Coronary artery (tissue), 2 donors: ENCODE measurements around the gene KDSR.

ENCODE experiments used
- DNase-seq: peaks from one replicate; pipeline ENCODE4 v3.0.0-alpha.2; 2017; ENCODE audit warnings: low spot score
- H3K27ac ChIP-seq, 2 donors: fragments of 200-600 bp; sonication (generic); one replicate each; pipeline ENCODE4 v1.5.1; 2016 to 2019
- H3K4me3 ChIP-seq: fragments of 200-600 bp; sonication (generic); 2 replicates; pipeline ENCODE4 v1.5.1; 2016; ENCODE audit warnings: mild to moderate bottlenecking, moderate library complexity
- TF ChIP-seq, protein P1 (sequence below): fragments of 200-600 bp; sonication (generic); IDR thresholded peaks from one replicate; pipeline ENCODE4 v1.5.1; 2019; ENCODE audit warnings: antibody characterized with exemption

The KDSR gene

DNA sequence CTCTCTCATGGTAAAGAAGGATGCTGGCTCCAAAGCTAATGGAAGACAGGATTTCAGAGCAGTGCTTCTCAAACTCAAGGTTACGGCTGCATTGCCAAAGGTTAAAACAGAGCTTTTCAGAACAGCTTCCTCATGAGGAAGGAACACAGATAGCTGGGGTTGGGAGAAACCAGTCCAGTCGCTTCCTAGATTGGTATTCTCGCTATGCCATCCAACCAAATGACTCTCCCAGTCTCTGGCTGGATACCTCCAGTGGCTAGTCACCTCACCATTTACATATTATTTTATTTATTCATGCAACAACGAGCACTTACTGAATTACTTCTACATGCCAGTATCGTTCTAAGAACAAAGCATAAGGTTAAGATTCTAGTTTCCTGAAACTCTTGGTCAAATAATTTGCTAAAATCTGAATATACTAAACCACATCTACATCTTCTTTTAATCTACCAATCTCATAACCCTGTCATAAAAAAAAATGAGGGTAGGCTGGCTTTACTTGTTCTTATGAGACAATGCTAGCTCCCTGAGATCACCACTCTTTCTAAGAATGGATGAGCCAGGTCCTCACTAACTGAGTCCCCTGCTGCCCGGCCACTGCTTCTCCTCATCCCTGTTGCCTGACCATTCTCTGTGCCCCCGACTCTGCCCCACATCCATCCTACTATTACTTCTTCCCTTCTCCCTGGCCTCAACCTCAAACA is 20.4 kb downstream of the KDSR start:
- TF ChIP-seq, protein P1, sequence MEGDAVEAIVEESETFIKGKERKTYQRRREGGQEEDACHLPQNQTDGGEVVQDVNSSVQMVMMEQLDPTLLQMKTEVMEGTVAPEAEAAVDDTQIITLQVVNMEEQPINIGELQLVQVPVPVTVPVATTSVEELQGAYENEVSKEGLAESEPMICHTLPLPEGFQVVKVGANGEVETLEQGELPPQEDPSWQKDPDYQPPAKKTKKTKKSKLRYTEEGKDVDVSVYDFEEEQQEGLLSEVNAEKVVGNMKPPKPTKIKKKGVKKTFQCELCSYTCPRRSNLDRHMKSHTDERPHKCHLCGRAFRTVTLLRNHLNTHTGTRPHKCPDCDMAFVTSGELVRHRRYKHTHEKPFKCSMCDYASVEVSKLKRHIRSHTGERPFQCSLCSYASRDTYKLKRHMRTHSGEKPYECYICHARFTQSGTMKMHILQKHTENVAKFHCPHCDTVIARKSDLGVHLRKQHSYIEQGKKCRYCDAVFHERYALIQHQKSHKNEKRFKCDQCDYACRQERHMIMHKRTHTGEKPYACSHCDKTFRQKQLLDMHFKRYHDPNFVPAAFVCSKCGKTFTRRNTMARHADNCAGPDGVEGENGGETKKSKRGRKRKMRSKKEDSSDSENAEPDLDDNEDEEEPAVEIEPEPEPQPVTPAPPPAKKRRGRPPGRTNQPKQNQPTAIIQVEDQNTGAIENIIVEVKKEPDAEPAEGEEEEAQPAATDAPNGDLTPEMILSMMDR, result no peak
- H3K4me3 ChIP-seq, result no peak overlapping the region
- H3K27ac ChIP-seq, result no peak overlapping the region
- no peak for DNase-seq

DNA sequence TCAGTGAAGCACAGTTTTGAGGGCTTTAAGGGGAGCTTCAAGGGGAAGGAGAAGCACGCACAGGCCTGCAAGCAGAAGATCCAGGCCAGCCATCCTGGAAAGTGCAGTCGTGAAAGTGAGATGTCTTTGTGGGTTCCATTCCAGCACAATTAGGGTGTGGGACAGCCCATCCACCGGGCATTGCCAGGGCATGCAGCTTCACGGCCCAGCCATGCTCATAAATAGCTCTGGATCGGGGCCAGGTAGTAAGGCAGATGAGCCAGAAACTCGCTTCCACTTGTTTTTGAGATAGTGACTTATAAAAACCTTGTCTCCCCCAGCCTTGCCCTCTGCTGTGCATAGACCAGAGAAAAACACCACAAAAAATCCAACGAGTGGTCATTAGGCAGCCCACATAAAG is 21.0 kb downstream of the KDSR start:
- DNase-seq, result no peak
- TF ChIP-seq, protein P1, result no peak
- Histone ChIP-seq H3K4me3 (no peak overlapping the region), H3K27ac (no peak overlapping the region)

DNA sequence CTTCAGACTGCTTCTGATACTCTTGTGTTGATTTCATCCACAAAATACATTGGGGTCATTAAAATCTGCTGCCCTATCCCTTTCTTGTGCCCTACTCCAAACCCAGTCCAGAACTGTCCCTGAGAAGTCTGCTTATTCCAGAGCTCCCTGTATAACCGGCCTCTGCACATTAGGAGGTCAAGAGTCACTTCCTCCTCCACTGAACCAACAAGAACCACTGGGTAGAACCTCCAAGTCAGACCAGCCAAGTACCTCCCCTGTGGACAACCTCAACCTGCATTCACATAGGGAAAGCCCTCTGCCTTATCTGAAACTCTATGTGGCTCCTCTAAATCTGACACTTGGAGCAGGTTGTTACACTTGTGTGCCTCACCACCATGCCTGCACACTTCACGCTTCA is 22.1 kb downstream of the KDSR start:
- TF ChIP-seq, protein P1, result no peak
- Histone ChIP-seq H3K4me3 (no peak overlapping the region), H3K27ac (no peak overlapping the region)
- DNase-seq, result no peak

DNA sequence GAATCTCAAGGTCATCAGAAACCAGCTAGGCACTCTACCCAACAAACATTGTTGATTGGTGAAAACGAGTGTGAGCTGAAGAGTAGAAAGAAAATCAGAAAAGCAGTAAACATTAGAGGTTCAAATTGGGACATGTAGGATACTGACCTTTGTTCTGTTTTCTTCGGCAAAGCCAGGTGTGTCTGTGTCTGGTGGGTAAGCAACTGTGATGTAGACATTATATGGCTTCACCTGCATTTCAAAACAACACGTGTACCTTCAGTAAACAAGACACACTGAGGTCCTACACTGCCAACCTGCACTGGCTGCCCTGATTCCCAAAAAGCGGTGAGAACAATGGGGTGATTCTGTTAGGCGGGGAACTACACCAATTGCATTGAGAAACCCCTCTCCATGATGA is 22.7 kb downstream of the KDSR start:
- no peak for DNase-seq
- Histone ChIP-seq H3K4me3 (no peak overlapping the region), H3K27ac (no peak overlapping the region)
- TF ChIP-seq, protein P1, result no peak

DNA sequence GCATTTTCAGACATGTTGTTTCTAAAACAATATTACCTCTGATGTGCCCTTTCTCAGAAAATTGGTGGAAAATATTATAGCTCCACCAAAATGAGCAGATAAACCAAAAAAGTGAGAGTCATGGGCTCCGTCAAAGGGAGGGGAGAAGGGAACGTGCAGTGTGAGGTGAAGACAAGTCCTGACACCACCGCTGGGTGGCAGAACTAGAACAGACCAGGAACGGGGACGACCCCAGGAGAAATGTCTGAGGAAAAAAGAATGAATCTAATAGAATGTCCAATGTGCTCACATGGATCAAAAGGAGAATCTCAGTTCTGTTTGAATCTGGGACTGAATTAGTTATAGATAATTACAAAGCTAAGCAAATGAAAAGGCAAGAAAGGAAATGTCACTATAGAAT is 24.8 kb downstream of the KDSR start:
- no peak for DNase-seq
- TF ChIP-seq, protein P1, result no peak
- Histone ChIP-seq H3K27ac (no peak overlapping the region), H3K4me3 (no peak overlapping the region)

- Histone ChIP-seq H3K4me3 (no peak overlapping the region), H3K27ac (no peak overlapping the region)
- DNase-seq, result no peak
- TF ChIP-seq, protein P1, result no peak
These were observed 27.0 kb downstream of the KDSR start for GRCh38 chr18:63339920-63340484.
